ENCODE data around the gene EPS8L3. TPM values are rescaled to one million over a fixed set of nuclear protein-coding genes. Genes with fewer than 3 reads are reported as not detected.

The EPS8L3 gene
- total and polyA plus RNA-seq, 2 of the 4 experiments (the other 2 are of a cell fraction): not detected

DNA sequence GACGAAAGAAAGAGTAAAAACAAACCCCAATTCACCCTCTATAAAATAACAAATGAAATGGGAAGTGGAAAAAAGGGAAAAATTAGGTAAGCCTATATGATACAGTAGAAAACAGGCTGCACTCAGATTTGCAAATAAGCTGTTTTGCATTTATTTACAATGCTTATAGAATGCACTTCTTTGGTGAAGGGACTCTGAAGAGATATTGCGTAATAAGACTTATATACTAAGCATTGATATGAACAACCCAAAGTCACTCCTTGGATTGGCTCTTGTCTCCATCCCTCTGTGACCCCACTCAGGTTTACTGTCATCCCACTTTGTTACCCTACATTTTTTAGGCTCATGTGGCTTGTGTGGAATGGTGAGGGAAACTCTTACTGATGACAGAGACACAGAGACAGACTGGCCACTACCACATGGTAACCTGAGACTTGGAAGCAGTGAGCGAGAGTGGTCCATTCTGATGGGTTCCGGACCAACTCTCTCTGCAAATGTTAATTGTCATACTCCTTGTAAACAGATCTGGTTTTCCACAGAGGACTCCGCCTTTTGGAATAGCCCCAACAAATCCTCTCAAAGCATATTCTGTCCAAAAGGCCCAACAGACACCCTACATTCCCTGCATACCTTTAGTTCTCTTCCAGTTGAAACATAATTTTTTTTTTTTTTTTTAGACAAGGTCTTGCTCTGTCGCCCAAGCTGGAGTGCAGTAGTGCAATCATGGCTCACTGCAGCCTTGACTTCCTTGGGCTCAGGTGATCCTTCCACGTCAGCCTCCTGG, 40.6 kb downstream of the EPS8L3 start:
- TF ChIP-seq, protein P1, sequence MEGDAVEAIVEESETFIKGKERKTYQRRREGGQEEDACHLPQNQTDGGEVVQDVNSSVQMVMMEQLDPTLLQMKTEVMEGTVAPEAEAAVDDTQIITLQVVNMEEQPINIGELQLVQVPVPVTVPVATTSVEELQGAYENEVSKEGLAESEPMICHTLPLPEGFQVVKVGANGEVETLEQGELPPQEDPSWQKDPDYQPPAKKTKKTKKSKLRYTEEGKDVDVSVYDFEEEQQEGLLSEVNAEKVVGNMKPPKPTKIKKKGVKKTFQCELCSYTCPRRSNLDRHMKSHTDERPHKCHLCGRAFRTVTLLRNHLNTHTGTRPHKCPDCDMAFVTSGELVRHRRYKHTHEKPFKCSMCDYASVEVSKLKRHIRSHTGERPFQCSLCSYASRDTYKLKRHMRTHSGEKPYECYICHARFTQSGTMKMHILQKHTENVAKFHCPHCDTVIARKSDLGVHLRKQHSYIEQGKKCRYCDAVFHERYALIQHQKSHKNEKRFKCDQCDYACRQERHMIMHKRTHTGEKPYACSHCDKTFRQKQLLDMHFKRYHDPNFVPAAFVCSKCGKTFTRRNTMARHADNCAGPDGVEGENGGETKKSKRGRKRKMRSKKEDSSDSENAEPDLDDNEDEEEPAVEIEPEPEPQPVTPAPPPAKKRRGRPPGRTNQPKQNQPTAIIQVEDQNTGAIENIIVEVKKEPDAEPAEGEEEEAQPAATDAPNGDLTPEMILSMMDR (conservative IDR thresholded peaks at IDR 0.05; ENCODE audit: low read depth, low read length): no peak
- peak; percentile 94 for TF ChIP-seq CEBPB (IDR thresholded peaks at IDR 0.05; ENCODE audit: low read depth, low read length)
- TF ChIP-seq CHD1 (IDR thresholded peaks at IDR 0.05; ENCODE audit: low read depth, low read length): no peak
- Histone ChIP-seq H3K9me1 (ENCODE audit: insufficient read depth, low read length) (0 out of 2 replicates have a peak, but pooled peaks cover 3% of the 10 kb centered on the region), H3K27me3 (ENCODE audit: control insufficient read depth, insufficient read depth, low read length) (peaks cover 4% of the 10 kb centered on the region), H2AFZ (replicated peaks; ENCODE audit: low read length, poor library complexity) (peak overlapping the region; percentile 13), H3K14ac (replicated peaks; ENCODE audit: low read depth, low read length) (no peak overlapping the region), H2BK5ac (ENCODE audit: low read depth, low read length, poor library complexity, severe bottlenecking) (no peak overlapping the region), H3K18ac (ENCODE audit: low read depth, low read length) (no peak overlapping the region), H3K23ac (ENCODE audit: low read depth, low read length) (no peak overlapping the region), H2AK9ac (replicated peaks; ENCODE audit: low read depth, low read length, poor library complexity) (peak overlapping the region; percentile 33), H3K4me2 (ENCODE audit: low read depth, low read length) (no peak overlapping the region), H3K27ac (ENCODE audit: insufficient read depth, low read length) (no peak overlapping the region), H3K4me1 (ENCODE audit: control insufficient read depth, insufficient read depth, low read length) (peaks cover 8% of the 10 kb centered on the region; the same call in 1 of the 2 replicates), H3K9ac (ENCODE audit: low read depth, low read length) (no peak overlapping the region), H4K5ac (ENCODE audit: low read depth, low read length) (no peak overlapping the region), H4K8ac (ENCODE audit: low read depth in 2 of 2, low read length in 2 of 2) (peak overlapping the region in 1 of 2 experiments; percentile 28; a peak in 1 of 4 replicates), H2BK15ac (ENCODE audit: low read depth, low read length) (peak overlapping the region; percentile 38; the same call in 1 of the 3 replicates), H3K56ac (ENCODE audit: extremely low read depth, insufficient read depth, low read length) (no peak overlapping the region), H3K4ac (ENCODE audit: low read depth, low read length) (peak overlapping the region; percentile 64; the same call in 1 of the 2 replicates), H3K36me3 (ENCODE audit: control insufficient read depth, insufficient read depth, low read length) (no peaks in the 10 kb centered on the region), H3K4me3 (ENCODE audit: insufficient read depth, low read depth, low read length) (no peak overlapping the region), H2BK20ac (ENCODE audit: low read depth, low read length) (no peak overlapping the region), H3K79me1 (ENCODE audit: low read depth in 1 of 2, low read length in 2 of 2) (no peaks in the 10 kb centered on the region), H2BK120ac (ENCODE audit: low read depth, low read length) (peak overlapping the region; percentile 20; the same call in 1 of the 2 replicates), H2AK5ac (ENCODE audit: low read depth, low read length) (peak overlapping the region; percentile 51; the same call in 1 of the 2 replicates), H3K9me3 (ENCODE audit: control insufficient read depth, insufficient read depth, low read length) (no peaks in the 10 kb centered on the region; the same call in 1 of the 2 replicates), H4K20me1 (ENCODE audit: insufficient read depth, low read length) (no peaks in the 10 kb centered on the region), H4K91ac (ENCODE audit: insufficient read depth, low read depth, low read length) (peak overlapping the region; percentile 23; the same call in 1 of the 2 replicates)
- dilution Hi-C loops (cut with HindIII; ENCODE audit: low sequenced_read_pairs, unreplicated experiment): no loop called here
- no TSS peak for BruUV-seq (replicated peaks)
- intact Hi-C loops (cut with micrococcal nuclease): loop anchor here (5.0 kb wide), 1 partner anchor 46 kb away; no protein-coding TSS in a partner anchor
- WGBS, 2 experiments (ENCODE audit: extremely low coverage in 2 of 2, insufficient read length in 1 of 2): 90% methylated on average over 4 of the region's 7 CpGs; no CpG with 5 or more reads in 1 of the 2 experiments
- DNase-seq (peak; percentile 6), ATAC-seq (ENCODE audit: low read depth) (peak; percentile 53)
- ChIA-PET CTCF (interaction anchor here (0.6 kb wide), 1 partner anchor 179 kb away, joined by 3 read pairs; no protein-coding TSS in a partner anchor), POLR2A (ENCODE audit: unreplicated experiment) (interaction anchor here (0.6 kb wide), 1 partner anchor 57 kb away, joined by 3 read pairs; no protein-coding TSS in a partner anchor)
- in situ Hi-C loops (cut with MboI; ENCODE audit: low sequenced_read_pairs): no loop called here

All from IMR-90 (cell line).